B cell (primary cell): ENCODE results near the gene SDC1. TPM values are rescaled to one million over a fixed set of nuclear protein-coding genes. Genes with fewer than 3 reads are reported as not detected.

Experiments used
- ATAC-seq: fragments of 200-7000 bp; cut with Tn5 transposase; one replicate; pipeline ENCODE4 v1.10.0; 2021; ENCODE audit warnings: low read depth, mild to moderate bottlenecking, moderate number of reproducible peaks, moderate library complexity
- CTCF ChIA-PET: fragments of 350-600 bp; sonication (Branson Sonifier 250); formaldehyde crosslinking; loops from one replicate; lab custom pipeline; 2021; ENCODE audit warnings: antibody characterized with exemption, inconsistent platforms; lab: Charles Lee
- POLR2A ChIA-PET: fragments of 350-600 bp; sonication (Branson Sonifier 250); formaldehyde crosslinking; loops from one replicate; lab custom pipeline; 2021; ENCODE audit warnings: antibody characterized with exemption; lab: Charles Lee
- DNase-seq: peaks from one replicate; pipeline ENCODE4 v3.0.0; 2013
- H2AFZ ChIP-seq: 2 replicates; pipeline ENCODE4 v1.6.1; 2012; ENCODE audit warnings: mild to moderate bottlenecking, low read depth, low read length; ENCODE audit not compliant: insufficient read depth, poor library complexity, severe bottlenecking
- H3K27ac ChIP-seq, 2 donors: 1 replicate in 1 of 2; 2 replicates in 1 of 2; pipeline ENCODE4 v1.5.1; 2012 to 2013; ENCODE audit warnings: low read length in 2 of 2, mild to moderate bottlenecking in 2 of 2, moderate library complexity in 1 of 2
- H3K27me3 ChIP-seq, 4 experiments: fragments of 200-600 bp in 1 of 4; sonication (generic) in 1 of 4; replicated peaks in 1 of 4; 1 replicate in 2 of 4; 2 replicates in 2 of 4; pipeline versions ENCODE4 v1.6.1 to v1.7.0; 2013 to 2016; ENCODE audit warnings: low read length in 3 of 4, mild to moderate bottlenecking in 2 of 4, mixed read lengths in 1 of 4, moderate library complexity in 1 of 4; ENCODE audit not compliant: insufficient read depth in 4 of 4, control insufficient read depth in 3 of 4; ENCODE audit errors: control extremely low read depth in 1 of 4
- H3K36me3 ChIP-seq, 2 experiments: replicated peaks in 1 of 2; 1 replicate in 1 of 2; 2 replicates in 1 of 2; pipeline versions ENCODE4 v1.6.1 to v1.7.1; 2013; ENCODE audit warnings: low read length in 1 of 2; ENCODE audit not compliant: insufficient read depth in 2 of 2, control insufficient read depth in 1 of 2; ENCODE audit errors: control extremely low read depth in 1 of 2, extremely low read depth in 1 of 2
- H3K4me1 ChIP-seq, 2 donors: fragments of 200-600 bp in 1 of 2; sonication (generic) in 1 of 2; 1 replicate in 1 of 2; 2 replicates in 1 of 2; pipeline versions ENCODE4 v1.5.1 to v1.6.1; 2013 to 2017; ENCODE audit warnings: low read length in 2 of 2; ENCODE audit not compliant: control insufficient read depth in 2 of 2, insufficient read depth in 2 of 2
- H3K4me2 ChIP-seq: replicated peaks from 2 replicates; pipeline ENCODE3; 2012; ENCODE audit warnings: mild to moderate bottlenecking, low read depth, low read length; ENCODE audit not compliant: poor library complexity, severe bottlenecking
- H3K4me3 ChIP-seq, 5 experiments: fragments of 200-600 bp in 1 of 5; sonication (generic) in 1 of 5; 1 replicate in 3 of 5; 2 replicates in 2 of 5; pipeline versions ENCODE4 v1.5.1 to v1.7.0; 2011 to 2016; ENCODE audit warnings: low read length in 4 of 5, mild to moderate bottlenecking in 4 of 5, low read depth in 2 of 5, control low read depth in 1 of 5, moderate library complexity in 1 of 5; ENCODE audit not compliant: insufficient read depth in 1 of 5; ENCODE audit errors: control extremely low read depth in 1 of 5, extremely low read depth in 1 of 5
- H3K79me2 ChIP-seq: fragments of 200-600 bp; sonication (generic); one replicate; pipeline ENCODE4 v1.6.0; 2016; ENCODE audit warnings: low read length; ENCODE audit not compliant: control insufficient read depth, insufficient read depth
- H3K9ac ChIP-seq: fragments of 200-600 bp; sonication (generic); 2 replicates; pipeline ENCODE4 v1.6.1; 2017; ENCODE audit warnings: mild to moderate bottlenecking, low read length, moderate library complexity
- H3K9me3 ChIP-seq, 3 donors: one replicate each; pipeline versions ENCODE4 v1.6.1 to v1.7.1; 2013; ENCODE audit warnings: low read length in 2 of 3; ENCODE audit not compliant: control insufficient read depth in 2 of 3, insufficient read depth in 1 of 3; ENCODE audit errors: control extremely low read depth in 1 of 3
- H4K20me1 ChIP-seq: 2 replicates; pipeline ENCODE4 v1.6.0; 2012; ENCODE audit warnings: mild to moderate bottlenecking, low read length; ENCODE audit not compliant: insufficient read depth, control insufficient read depth, poor library complexity, severe bottlenecking
- H3K27ac Mint-ChIP-seq: one replicate; pipeline ENCODE4 v1.8.0; 2021; ENCODE audit warnings: mixed read lengths
- H3K27me3 Mint-ChIP-seq: one replicate; pipeline ENCODE4 v1.8.0; 2021; ENCODE audit warnings: mixed read lengths
- H3K4me1 Mint-ChIP-seq: one replicate; pipeline ENCODE4 v1.8.0; 2021; ENCODE audit warnings: mixed read lengths
- H3K4me3 Mint-ChIP-seq: one replicate; pipeline ENCODE4 v1.8.0; 2021; ENCODE audit warnings: mixed read lengths
- H3K9me3 Mint-ChIP-seq: one replicate; pipeline ENCODE4 v1.8.0; 2022; ENCODE audit warnings: mixed read lengths; ENCODE audit not compliant: insufficient read depth
- CTCF ChIP-seq: fragments of 200-600 bp; IDR thresholded peaks from one replicate; pipeline ENCODE4 v1.8.0; 2022; ENCODE audit warnings: antibody characterized with exemption, mild to moderate bottlenecking
- EZH2 ChIP-seq: IDR thresholded peaks from 2 replicates; pipeline ENCODE4 v1.6.1; 2012; ENCODE audit warnings: borderline replicate concordance, low read depth, mild to moderate bottlenecking, moderate library complexity, low read length; ENCODE audit not compliant: insufficient read depth, poor library complexity, severe bottlenecking
- WGBS: methylation state at CpG from one replicate; pipeline ENCODE4 v1.1.5; 2013; ENCODE audit warnings: missing lambda C conversion rate; ENCODE audit not compliant: insufficient coverage; 5-methylcytosine and 5-hydroxymethylcytosine counted together
- intact Hi-C: fragments of 100-400 bp; cut with micrococcal nuclease; formaldehyde crosslinking; loops from one replicate; pipeline ENCODE4 v1.10.0; 2022
- polyA plus RNA-seq: library from polyadenylated mRNA; depleted of rRNA; stranded (reverse); fragments of >200 nt; gene quantifications from 2 replicates; pipeline ENCODE4 v1.2.3, GENCODE V29; 2012
- total RNA-seq, 2 donors: library from RNA; stranded (reverse); fragments of 120-200 nt in 1 of 2; gene quantifications; 1 replicate in 1 of 2; 2 replicates in 1 of 2; pipeline versions ENCODE4 v1.2.3 to v1.2.4, GENCODE V29; 2013 to 2022

The SDC1 gene
- total and polyA plus RNA-seq, 2 donors (not counting 1 experiment from before 2014, with no cell fraction given), result 0.22 TPM; not detected in 1

DNA sequence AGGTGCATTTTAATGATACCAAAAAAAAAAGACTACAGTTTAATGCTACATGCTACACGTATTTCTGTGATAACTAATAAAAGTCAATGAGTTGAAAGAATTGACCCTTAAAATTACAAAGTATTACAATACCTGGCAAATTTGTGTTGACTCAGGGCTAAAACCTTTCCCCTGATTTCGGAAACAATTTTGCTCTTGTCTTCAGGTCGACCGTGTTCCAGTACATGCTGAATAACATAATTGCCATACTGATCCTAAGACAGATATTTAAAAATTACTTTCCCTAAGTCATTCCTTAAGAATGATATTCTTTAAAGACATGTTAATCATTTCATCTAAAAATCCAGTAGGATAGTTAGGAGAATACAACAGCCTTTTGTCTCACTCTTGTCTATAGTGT is 29.8 kb upstream of the SDC1 start:
- Histone ChIP-seq H3K9ac (no peak overlapping the region), H3K4me3 (no peak overlapping the region), H3K9me3 (no peaks in the 10 kb centered on the region), H2AFZ (no peak overlapping the region), H3K27me3 (no peaks in the 10 kb centered on the region), H3K79me2 (no peaks in the 10 kb centered on the region), H3K4me1 (no peaks in the 10 kb centered on the region), H3K4me2 (no peak overlapping the region), H3K36me3 (peaks cover 19 to 74% of the 10 kb centered on the region in 2 experiments), H4K20me1 (no peaks in the 10 kb centered on the region), H3K27ac (no peak overlapping the region)
- DNase-seq (no peak), ATAC-seq (no peak)
- ChIA-PET CTCF (no interaction called here), POLR2A (no interaction called here)
- Mint-ChIP-seq H3K27me3 (no peaks in the 10 kb centered on the region), H3K27ac (no peak overlapping the region), H3K9me3 (no peaks in the 10 kb centered on the region), H3K4me3 (no peak overlapping the region), H3K4me1 (no peaks in the 10 kb centered on the region)
- TF ChIP-seq EZH2, result no peak
- no peak for TF ChIP-seq CTCF
- WGBS, result no CpG with 5 or more reads among the region's 4 CpGs
- intact Hi-C loops, result no loop called here

- H3K36me3 ChIP-seq, result peaks cover 21 to 66% of the 10 kb centered on the region in 2 experiments
- H3K4me1 Mint-ChIP-seq, result no peaks in the 10 kb centered on the region
- H3K9me3 Mint-ChIP-seq, result no peaks in the 10 kb centered on the region
- no peaks in the 10 kb centered on the region for H3K4me1 ChIP-seq
- H3K9me3 ChIP-seq, result no peaks in the 10 kb centered on the region
- ATAC-seq (no peak), DNase-seq (no peak)
- POLR2A ChIA-PET, result no interaction called here
- no peak overlapping the region for H3K27ac Mint-ChIP-seq
- no peak overlapping the region for H3K4me3 ChIP-seq
- H4K20me1 ChIP-seq, result no peaks in the 10 kb centered on the region
- H3K4me2 ChIP-seq, result no peak overlapping the region
- H2AFZ ChIP-seq, result no peak overlapping the region
- H3K9ac ChIP-seq, result no peak overlapping the region
- no peaks in the 10 kb centered on the region for H3K79me2 ChIP-seq
- no peaks in the 10 kb centered on the region for H3K27me3 ChIP-seq
- H3K4me3 Mint-ChIP-seq, result no peak overlapping the region
- intact Hi-C loops, result no loop called here
- CTCF ChIA-PET, result no interaction called here
- H3K27me3 Mint-ChIP-seq, result no peaks in the 10 kb centered on the region
- TF ChIP-seq EZH2 (no peak), CTCF (no peak)
- H3K27ac ChIP-seq, result no peak overlapping the region
These were observed 25.5 kb upstream of the SDC1 start for GRCh38 chr2:20250436-20250835.
